ENCODE data around the gene TEX53. TPM values are rescaled to one million over a fixed set of nuclear protein-coding genes. Genes with fewer than 3 reads are reported as not detected.
A peak's percentile ranks its signal among the peaks of the same experiment; 100 is the strongest.

The TEX53 gene
- total and polyA plus RNA-seq, 4 donors: not detected

DNA sequence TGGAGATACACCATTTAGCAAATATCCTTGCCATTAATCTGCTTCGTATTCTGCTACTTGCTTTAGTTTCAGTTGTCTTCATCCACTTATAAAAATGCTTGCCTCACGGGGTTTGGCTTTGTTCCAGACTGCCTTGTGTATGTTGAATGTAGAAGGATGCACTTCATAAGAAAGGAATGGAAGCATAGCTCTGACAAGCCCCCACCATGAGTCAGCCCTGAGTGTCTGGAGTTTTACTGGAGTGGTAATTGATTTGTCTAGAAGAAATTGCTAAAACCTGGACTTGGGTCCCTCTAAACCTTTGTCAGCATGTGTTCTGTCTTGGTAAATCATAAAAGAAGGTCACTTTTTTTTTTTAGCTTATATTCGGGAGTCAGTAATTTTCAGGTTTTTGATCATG, 19.8 kb upstream of the TEX53 start:
- peak; percentile 50 for ATAC-seq (ENCODE audit: insufficient read depth, low FRiP score)
- Histone ChIP-seq H3K27me3 (ENCODE audit: control insufficient read depth in 3 of 3, insufficient read depth in 3 of 3, low read length in 2 of 3) (no peaks in the 10 kb centered on the region), H3K4me3 (no peak overlapping the region), H3K9ac (ENCODE audit: insufficient read depth in 1 of 2, low read length in 2 of 2) (peak overlapping the region in 1 of 2 donors; percentile 8), H3K4me1 (ENCODE audit: control insufficient read depth in 5 of 5, insufficient read depth in 5 of 5, low read length in 5 of 5) (peaks cover 0 to 8% (median 3%) of the 10 kb centered on the region in 5 donors), H3K9me3 (ENCODE audit: control insufficient read depth in 4 of 4, insufficient read depth in 3 of 4, low read length in 3 of 4) (no peaks in the 10 kb centered on the region), H3K36me3 (ENCODE audit: control insufficient read depth in 4 of 4, insufficient read depth in 4 of 4, low read length in 4 of 4) (no peaks in the 10 kb centered on the region), H3K27ac (ENCODE audit: low read depth in 1 of 2, low read length in 1 of 2) (no peak overlapping the region)
- DNase-seq: peak; percentile 81 to 94 (median 84)
- WGBS, 2 donors: 21 to 26% methylated on average over 3 of the region's 3 CpGs
- TF ChIP-seq, protein P1, sequence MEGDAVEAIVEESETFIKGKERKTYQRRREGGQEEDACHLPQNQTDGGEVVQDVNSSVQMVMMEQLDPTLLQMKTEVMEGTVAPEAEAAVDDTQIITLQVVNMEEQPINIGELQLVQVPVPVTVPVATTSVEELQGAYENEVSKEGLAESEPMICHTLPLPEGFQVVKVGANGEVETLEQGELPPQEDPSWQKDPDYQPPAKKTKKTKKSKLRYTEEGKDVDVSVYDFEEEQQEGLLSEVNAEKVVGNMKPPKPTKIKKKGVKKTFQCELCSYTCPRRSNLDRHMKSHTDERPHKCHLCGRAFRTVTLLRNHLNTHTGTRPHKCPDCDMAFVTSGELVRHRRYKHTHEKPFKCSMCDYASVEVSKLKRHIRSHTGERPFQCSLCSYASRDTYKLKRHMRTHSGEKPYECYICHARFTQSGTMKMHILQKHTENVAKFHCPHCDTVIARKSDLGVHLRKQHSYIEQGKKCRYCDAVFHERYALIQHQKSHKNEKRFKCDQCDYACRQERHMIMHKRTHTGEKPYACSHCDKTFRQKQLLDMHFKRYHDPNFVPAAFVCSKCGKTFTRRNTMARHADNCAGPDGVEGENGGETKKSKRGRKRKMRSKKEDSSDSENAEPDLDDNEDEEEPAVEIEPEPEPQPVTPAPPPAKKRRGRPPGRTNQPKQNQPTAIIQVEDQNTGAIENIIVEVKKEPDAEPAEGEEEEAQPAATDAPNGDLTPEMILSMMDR (IDR thresholded peaks at IDR 0.05; ENCODE audit: control extremely low read depth, extremely low read depth): no peak

DNA sequence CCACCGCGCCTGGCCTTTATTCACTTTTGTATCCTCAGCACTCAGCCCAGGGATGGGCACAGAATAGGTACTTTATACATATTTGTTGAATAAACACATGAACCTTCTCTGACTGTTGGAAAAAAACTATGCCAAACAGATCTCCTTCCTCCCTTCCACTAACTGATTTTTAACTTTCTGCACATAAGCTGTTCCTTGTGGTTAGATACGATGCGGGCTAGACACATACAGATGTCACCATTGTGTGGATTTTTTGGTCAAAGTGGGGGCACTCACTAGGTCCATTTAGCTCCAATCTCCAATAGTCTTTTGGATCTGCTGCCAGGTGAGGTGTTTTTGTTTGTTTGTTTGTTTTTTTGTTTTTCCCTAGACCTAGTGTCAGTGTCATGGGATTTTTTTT, 19.3 kb upstream of the TEX53 start:
- no peaks in the 10 kb centered on the region for H3K27me3 ChIP-seq (ENCODE audit: control insufficient read depth in 3 of 3, insufficient read depth in 3 of 3, low read length in 2 of 3)
- 59 to 77% methylated on average over 4 of the region's 4 CpGs for WGBS, 2 donors
- TF ChIP-seq, protein P1 (IDR thresholded peaks at IDR 0.05; ENCODE audit: control extremely low read depth, extremely low read depth): no peak

DNA sequence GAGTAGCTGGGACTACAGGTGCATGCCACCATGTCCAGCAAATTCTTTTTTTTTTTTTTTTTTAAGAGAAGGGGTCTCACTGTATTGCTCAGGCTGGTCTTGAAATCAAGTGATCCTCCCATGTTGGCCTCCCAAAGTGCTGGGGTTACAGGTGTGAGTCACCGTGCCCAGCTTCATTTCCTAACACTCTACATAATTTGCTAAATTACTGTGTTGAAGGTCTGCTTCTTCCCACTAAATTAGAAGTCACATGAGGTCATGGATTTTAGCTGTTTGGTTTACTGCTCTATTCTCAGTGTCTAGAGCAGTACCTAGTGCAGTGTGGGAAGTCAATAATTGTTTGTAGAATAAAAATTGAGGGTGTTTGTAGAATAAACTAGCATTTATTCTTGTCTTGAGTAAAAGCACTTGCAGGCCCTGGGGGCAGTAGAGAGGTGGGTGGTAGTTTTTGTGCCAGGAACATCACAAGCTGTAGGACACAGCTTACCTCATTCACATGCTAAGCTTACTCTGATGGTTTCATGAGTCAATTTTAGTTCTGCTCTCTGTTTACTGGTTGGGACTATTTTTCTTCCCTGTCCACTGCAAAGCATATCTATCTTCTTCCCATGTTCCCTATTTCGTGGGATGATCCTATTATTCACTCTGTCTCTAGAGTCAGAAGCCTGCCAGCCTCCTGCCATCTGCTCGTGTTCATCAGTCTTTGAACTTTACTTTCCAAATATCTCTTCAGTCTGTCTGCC, 17.4 kb upstream of the TEX53 start:
- H3K4me3 ChIP-seq: no peak overlapping the region
- no peak overlapping the region for H3K9ac ChIP-seq (ENCODE audit: insufficient read depth in 1 of 2, low read length in 2 of 2)
- no peaks in the 10 kb centered on the region for H3K27me3 ChIP-seq (ENCODE audit: control insufficient read depth in 3 of 3, insufficient read depth in 3 of 3, low read length in 2 of 3)
- ATAC-seq (ENCODE audit: insufficient read depth, low FRiP score) (no peak), DNase-seq (no peak)
- H3K9me3 ChIP-seq (ENCODE audit: control insufficient read depth in 4 of 4, insufficient read depth in 3 of 4, low read length in 3 of 4): no peaks in the 10 kb centered on the region
- H3K27ac ChIP-seq (ENCODE audit: low read depth in 1 of 2, low read length in 1 of 2): no peak overlapping the region
- WGBS, 2 donors: 78 to 80% methylated on average over 3 of the region's 3 CpGs
- peaks cover 0 to 8% (median 3%) of the 10 kb centered on the region in 5 donors for H3K4me1 ChIP-seq (ENCODE audit: control insufficient read depth in 5 of 5, insufficient read depth in 5 of 5, low read length in 5 of 5)
- H3K36me3 ChIP-seq (ENCODE audit: control insufficient read depth in 4 of 4, insufficient read depth in 4 of 4, low read length in 4 of 4): no peaks in the 10 kb centered on the region
- TF ChIP-seq, protein P1 (IDR thresholded peaks at IDR 0.05; ENCODE audit: control extremely low read depth, extremely low read depth): no peak

More for the DNA sequence above, 19.3 kb upstream of the TEX53 start:
- ATAC-seq (ENCODE audit: insufficient read depth, low FRiP score) (no peak), DNase-seq (no peak)
- no peaks in the 10 kb centered on the region for H3K36me3 ChIP-seq (ENCODE audit: control insufficient read depth in 4 of 4, insufficient read depth in 4 of 4, low read length in 4 of 4)
- no peak overlapping the region for H3K4me3 ChIP-seq
- no peaks in the 10 kb centered on the region for H3K9me3 ChIP-seq (ENCODE audit: control insufficient read depth in 4 of 4, insufficient read depth in 3 of 4, low read length in 3 of 4)
- no peak overlapping the region for H3K9ac ChIP-seq (ENCODE audit: insufficient read depth in 1 of 2, low read length in 2 of 2)
- H3K4me1 ChIP-seq (ENCODE audit: control insufficient read depth in 5 of 5, insufficient read depth in 5 of 5, low read length in 5 of 5): peaks cover 0 to 8% (median 3%) of the 10 kb centered on the region in 5 donors
- no peak overlapping the region for H3K27ac ChIP-seq (ENCODE audit: low read depth in 1 of 2, low read length in 1 of 2)
